ENCODE data around the gene ELL. TPM values are rescaled to one million over a fixed set of nuclear protein-coding genes. Genes with fewer than 3 reads are reported as not detected.

Gene ELL
- total and polyA plus RNA-seq, 2 experiments from 2014 or later: 11.3 to 20.1 TPM

DNA sequence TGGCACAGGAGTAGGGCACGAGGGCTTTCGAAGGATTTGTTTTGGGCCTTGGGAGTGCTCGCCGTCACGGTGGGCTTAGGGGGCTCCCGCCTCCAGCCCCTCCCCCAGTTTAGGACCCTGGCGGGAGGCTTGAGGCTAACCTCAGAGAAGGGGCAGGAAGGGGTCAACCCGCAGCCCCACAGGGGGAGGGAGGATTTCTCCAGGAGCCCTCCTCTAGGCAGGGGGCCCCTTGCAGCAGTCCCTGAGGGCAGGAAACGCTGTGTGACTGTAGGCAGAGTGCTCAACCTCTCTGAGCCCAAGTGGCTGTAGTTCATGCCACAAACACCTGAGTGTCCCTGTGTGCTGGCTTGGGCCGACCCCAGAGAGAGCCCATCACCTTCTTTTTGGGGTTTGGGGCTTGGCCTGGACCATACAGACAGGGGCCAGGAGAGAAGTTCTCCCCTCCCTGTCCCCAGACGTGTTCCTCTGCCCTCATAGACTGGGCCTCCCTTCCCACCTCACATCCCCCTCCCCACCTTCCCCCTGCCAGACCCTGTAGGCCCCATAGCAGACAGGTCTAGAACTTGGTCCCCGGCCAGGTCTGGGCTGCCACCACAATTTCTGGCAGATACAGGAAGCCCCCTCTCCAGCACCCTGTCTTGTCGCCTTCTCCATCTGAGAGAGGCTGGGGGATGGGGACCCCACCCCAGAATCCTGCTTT is 92.0 kb downstream of the ELL start:
- Histone ChIP-seq H3K9me2 (ENCODE audit: insufficient read depth) (no peaks in the 10 kb centered on the region), H3K79me2 (replicated peaks; ENCODE audit: insufficient read depth) (no peaks in the 10 kb centered on the region), H3K4me2 (peak overlapping the region; percentile 91), H3K4me3 (peak overlapping the region; percentile 73), H3K27me3 (ENCODE audit: insufficient read depth) (no peaks in the 10 kb centered on the region), H2AFZ (0 out of 2 replicates have a peak overlapping the region, but pooled peaks have one; percentile 59), H3K4me1 (ENCODE audit: insufficient read depth) (peaks cover 44% of the 10 kb centered on the region), H3F3A (replicated peaks; ENCODE audit: low read depth) (peaks cover 11% of the 10 kb centered on the region; the same call in 1 of the 2 replicates), H3K36me3 (ENCODE audit: insufficient read depth) (no peaks in the 10 kb centered on the region), H4K20me1 (replicated peaks; ENCODE audit: insufficient read depth) (no peaks in the 10 kb centered on the region; the same call in 1 of the 2 replicates), H3K27ac (ENCODE audit: low read depth) (no peak overlapping the region)
- TF ChIP-seq EZH2phosphoT487 (IDR thresholded peaks at IDR 0.05; ENCODE audit: unreplicated experiment) (no peak), JUNB (IDR thresholded peaks at IDR 0.05; ENCODE audit: unreplicated experiment) (no peak), NANOG (IDR thresholded peaks at IDR 0.05; ENCODE audit: borderline replicate concordance) (no peak), ZNF331 (CRISPR knock-in tag; IDR thresholded peaks at IDR 0.05; ENCODE audit: low read depth) (no peak), CTCF (conservative IDR thresholded peaks at IDR 0.05; ENCODE audit: low read depth in 2 of 2) (no peak), CREB1 (CRISPR knock-in tag; IDR thresholded peaks at IDR 0.05; ENCODE audit: low read depth) (no peak), STAT1 (IDR thresholded peaks at IDR 0.05; ENCODE audit: unreplicated experiment) (no peak), EZH2 (IDR thresholded peaks at IDR 0.05; ENCODE audit: low read depth, unreplicated experiment) (no peak), ZNF114 (CRISPR knock-in tag; IDR thresholded peaks at IDR 0.05) (no peak), POLR2AphosphoS5 (IDR thresholded peaks at IDR 0.05; ENCODE audit: low read depth) (no peak; the same call in 1 of the 2 replicates)
- TF ChIP-seq, protein P1, sequence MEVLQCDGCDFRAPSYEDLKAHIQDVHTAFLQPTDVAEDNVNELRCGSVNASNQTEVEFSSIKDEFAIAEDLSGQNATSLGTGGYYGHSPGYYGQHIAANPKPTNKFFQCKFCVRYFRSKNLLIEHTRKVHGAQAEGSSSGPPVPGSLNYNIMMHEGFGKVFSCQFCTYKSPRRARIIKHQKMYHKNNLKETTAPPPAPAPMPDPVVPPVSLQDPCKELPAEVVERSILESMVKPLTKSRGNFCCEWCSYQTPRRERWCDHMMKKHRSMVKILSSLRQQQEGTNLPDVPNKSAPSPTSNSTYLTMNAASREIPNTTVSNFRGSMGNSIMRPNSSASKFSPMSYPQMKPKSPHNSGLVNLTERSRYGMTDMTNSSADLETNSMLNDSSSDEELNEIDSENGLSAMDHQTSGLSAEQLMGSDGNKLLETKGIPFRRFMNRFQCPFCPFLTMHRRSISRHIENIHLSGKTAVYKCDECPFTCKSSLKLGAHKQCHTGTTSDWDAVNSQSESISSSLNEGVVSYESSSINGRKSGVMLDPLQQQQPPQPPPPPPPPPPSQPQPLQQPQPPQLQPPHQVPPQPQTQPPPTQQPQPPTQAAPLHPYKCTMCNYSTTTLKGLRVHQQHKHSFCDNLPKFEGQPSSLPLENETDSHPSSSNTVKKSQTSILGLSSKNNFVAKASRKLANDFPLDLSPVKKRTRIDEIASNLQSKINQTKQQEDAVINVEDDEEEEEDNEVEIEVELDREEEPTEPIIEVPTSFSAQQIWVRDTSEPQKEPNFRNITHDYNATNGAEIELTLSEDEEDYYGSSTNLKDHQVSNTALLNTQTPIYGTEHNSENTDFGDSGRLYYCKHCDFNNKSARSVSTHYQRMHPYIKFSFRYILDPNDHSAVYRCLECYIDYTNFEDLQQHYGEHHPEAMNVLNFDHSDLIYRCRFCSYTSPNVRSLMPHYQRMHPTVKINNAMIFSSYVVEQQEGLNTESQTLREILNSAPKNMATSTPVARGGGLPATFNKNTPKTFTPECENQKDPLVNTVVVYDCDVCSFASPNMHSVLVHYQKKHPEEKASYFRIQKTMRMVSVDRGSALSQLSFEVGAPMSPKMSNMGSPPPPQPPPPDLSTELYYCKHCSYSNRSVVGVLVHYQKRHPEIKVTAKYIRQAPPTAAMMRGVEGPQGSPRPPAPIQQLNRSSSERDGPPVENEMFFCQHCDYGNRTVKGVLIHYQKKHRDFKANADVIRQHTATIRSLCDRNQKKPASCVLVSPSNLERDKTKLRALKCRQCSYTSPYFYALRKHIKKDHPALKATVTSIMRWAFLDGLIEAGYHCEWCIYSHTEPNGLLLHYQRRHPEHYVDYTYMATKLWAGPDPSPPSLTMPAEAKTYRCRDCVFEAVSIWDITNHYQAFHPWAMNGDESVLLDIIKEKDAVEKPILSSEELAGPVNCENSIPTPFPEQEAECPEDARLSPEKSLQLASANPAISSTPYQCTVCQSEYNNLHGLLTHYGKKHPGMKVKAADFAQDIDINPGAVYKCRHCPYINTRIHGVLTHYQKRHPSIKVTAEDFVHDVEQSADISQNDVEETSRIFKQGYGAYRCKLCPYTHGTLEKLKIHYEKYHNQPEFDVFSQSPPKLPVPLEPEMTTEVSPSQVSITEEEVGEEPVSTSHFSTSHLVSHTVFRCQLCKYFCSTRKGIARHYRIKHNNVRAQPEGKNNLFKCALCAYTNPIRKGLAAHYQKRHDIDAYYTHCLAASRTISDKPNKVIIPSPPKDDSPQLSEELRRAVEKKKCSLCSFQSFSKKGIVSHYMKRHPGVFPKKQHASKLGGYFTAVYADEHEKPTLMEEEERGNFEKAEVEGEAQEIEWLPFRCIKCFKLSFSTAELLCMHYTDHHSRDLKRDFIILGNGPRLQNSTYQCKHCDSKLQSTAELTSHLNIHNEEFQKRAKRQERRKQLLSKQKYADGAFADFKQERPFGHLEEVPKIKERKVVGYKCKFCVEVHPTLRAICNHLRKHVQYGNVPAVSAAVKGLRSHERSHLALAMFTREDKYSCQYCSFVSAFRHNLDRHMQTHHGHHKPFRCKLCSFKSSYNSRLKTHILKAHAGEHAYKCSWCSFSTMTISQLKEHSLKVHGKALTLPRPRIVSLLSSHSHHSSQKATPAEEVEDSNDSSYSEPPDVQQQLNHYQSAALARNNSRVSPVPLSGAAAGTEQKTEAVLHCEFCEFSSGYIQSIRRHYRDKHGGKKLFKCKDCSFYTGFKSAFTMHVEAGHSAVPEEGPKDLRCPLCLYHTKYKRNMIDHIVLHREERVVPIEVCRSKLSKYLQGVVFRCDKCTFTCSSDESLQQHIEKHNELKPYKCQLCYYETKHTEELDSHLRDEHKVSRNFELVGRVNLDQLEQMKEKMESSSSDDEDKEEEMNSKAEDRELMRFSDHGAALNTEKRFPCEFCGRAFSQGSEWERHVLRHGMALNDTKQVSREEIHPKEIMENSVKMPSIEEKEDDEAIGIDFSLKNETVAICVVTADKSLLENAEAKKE (CRISPR knock-in tag; IDR thresholded peaks at IDR 0.05): no peak
- TF ChIP-seq, protein P2, sequence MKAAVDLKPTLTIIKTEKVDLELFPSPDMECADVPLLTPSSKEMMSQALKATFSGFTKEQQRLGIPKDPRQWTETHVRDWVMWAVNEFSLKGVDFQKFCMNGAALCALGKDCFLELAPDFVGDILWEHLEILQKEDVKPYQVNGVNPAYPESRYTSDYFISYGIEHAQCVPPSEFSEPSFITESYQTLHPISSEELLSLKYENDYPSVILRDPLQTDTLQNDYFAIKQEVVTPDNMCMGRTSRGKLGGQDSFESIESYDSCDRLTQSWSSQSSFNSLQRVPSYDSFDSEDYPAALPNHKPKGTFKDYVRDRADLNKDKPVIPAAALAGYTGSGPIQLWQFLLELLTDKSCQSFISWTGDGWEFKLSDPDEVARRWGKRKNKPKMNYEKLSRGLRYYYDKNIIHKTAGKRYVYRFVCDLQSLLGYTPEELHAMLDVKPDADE (IDR thresholded peaks at IDR 0.05): no peak
- TF ChIP-seq, protein P3, sequence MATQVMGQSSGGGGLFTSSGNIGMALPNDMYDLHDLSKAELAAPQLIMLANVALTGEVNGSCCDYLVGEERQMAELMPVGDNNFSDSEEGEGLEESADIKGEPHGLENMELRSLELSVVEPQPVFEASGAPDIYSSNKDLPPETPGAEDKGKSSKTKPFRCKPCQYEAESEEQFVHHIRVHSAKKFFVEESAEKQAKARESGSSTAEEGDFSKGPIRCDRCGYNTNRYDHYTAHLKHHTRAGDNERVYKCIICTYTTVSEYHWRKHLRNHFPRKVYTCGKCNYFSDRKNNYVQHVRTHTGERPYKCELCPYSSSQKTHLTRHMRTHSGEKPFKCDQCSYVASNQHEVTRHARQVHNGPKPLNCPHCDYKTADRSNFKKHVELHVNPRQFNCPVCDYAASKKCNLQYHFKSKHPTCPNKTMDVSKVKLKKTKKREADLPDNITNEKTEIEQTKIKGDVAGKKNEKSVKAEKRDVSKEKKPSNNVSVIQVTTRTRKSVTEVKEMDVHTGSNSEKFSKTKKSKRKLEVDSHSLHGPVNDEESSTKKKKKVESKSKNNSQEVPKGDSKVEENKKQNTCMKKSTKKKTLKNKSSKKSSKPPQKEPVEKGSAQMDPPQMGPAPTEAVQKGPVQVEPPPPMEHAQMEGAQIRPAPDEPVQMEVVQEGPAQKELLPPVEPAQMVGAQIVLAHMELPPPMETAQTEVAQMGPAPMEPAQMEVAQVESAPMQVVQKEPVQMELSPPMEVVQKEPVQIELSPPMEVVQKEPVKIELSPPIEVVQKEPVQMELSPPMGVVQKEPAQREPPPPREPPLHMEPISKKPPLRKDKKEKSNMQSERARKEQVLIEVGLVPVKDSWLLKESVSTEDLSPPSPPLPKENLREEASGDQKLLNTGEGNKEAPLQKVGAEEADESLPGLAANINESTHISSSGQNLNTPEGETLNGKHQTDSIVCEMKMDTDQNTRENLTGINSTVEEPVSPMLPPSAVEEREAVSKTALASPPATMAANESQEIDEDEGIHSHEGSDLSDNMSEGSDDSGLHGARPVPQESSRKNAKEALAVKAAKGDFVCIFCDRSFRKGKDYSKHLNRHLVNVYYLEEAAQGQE (IDR thresholded peaks at IDR 0.05; ENCODE audit: unreplicated experiment): no peak
- DNase-seq (ENCODE audit: low spot score): no peak
- Mint-ChIP-seq H3K27me3 (ENCODE audit: insufficient read depth, low read depth, poor library complexity) (peaks cover 18% of the 10 kb centered on the region), H3K4me3 (peak overlapping the region; percentile 64), H3K4me1 (peaks cover 21% of the 10 kb centered on the region), H3K9me3 (no peaks in the 10 kb centered on the region), H3K36me3 (ENCODE audit: low read depth) (peaks cover 5% of the 10 kb centered on the region; the same call in 2 of the 3 replicates), H3K27ac (no peak overlapping the region)
- ATAC-seq: no peak
